Epithelial cell of esophagus (primary cell): ENCODE results near the gene FLT3.

Experiments used
- DNase-seq: peaks from one replicate; pipeline ENCODE4 v3.0.0; 2010; ENCODE audit warnings: low read depth
- H3K4me3 ChIP-seq: 2 replicates; pipeline ENCODE4 v1.5.1; 2011; ENCODE audit warnings: mild to moderate bottlenecking, low read length, control low read depth
- TF ChIP-seq, protein P1 (sequence below): IDR thresholded peaks from 2 replicates; pipeline ENCODE4 v1.5.1; 2011; ENCODE audit warnings: low read depth, mild to moderate bottlenecking, low read length, control low read depth, inconsistent platforms; ENCODE audit not compliant: insufficient read depth; ENCODE audit errors: missing control alignments

The FLT3 gene

DNA sequence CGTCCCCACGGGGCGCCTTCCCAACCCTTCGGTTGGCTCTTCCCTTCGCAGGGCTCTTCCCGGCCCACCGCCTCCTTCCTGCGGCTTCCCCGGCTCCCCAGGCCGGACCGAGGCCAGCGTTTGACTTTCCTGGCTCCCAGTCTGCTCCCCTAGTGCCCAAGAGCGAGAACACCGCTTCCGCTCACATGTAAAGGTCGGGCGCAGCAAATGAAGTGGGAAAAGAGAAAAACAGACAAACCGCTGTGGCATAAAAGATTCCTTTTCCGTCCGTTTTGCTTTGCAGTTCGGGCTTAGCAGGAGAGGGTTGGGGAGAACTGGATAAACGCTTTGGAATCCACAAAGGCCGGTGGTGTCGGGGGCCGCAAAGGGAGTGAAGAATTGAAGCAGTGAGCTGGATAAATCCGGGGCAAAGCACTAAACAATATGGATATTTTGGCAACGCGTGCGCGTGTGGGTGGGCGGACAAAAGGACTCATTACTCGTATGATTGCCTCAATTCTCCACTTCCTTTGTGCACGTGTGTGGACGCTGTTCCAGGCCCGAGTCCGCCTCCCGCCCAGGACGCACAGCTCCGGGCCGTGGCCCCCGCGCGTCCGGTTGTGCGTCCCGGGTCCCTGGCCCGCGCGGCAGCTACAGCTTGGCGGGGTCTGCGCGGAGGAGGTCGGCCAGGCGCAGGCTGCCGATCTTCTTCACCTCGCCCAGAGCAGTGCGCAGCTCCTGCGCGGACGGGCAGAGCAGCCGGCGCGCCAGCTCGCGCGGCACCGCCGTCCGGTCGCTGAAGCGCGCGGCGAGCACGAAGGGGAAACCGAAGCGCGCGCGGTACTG lies 122.7 kb downstream of the FLT3 start:
- H3K4me3 ChIP-seq = no peak overlapping the region
- TF ChIP-seq, protein P1, sequence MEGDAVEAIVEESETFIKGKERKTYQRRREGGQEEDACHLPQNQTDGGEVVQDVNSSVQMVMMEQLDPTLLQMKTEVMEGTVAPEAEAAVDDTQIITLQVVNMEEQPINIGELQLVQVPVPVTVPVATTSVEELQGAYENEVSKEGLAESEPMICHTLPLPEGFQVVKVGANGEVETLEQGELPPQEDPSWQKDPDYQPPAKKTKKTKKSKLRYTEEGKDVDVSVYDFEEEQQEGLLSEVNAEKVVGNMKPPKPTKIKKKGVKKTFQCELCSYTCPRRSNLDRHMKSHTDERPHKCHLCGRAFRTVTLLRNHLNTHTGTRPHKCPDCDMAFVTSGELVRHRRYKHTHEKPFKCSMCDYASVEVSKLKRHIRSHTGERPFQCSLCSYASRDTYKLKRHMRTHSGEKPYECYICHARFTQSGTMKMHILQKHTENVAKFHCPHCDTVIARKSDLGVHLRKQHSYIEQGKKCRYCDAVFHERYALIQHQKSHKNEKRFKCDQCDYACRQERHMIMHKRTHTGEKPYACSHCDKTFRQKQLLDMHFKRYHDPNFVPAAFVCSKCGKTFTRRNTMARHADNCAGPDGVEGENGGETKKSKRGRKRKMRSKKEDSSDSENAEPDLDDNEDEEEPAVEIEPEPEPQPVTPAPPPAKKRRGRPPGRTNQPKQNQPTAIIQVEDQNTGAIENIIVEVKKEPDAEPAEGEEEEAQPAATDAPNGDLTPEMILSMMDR = no peak
- no peak for DNase-seq

DNA sequence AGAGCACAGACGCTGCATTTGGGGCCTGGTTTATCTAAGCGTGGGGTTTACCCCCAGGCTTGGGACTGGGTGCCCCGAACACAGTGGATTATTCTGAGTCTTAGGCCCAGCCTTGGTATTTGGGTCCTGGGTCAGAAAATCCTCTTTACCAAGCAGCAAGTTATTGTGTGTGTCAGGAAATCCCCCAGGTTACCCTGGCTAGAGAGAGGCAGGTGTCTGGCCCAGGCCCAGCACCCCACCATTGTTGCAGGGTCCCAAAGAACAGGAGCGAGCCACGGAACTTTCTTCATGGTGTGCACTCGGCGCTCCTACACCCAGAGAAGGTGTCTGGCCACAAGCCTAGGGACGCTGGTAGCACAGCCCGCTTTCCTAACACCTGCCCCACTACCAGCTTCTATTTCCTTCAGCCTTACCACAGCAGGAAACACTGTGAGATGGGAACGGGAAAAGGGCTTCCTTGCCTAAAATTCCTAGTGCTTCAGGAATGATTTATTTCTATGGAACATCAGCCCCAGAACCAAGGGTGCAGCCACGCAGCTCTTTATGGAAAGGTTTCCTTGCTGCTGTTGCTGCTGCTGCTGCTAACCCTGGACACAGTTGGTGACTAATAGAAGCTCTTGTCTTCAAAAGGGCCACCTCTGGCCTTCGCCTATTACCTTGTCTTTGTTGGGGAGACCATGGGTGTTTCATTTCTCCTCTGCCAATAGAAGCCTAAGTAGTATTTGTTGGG lies 123.8 kb downstream of the FLT3 start:
- TF ChIP-seq, protein P1 = no peak
- DNase-seq = no peak
- no peak overlapping the region for H3K4me3 ChIP-seq

DNA sequence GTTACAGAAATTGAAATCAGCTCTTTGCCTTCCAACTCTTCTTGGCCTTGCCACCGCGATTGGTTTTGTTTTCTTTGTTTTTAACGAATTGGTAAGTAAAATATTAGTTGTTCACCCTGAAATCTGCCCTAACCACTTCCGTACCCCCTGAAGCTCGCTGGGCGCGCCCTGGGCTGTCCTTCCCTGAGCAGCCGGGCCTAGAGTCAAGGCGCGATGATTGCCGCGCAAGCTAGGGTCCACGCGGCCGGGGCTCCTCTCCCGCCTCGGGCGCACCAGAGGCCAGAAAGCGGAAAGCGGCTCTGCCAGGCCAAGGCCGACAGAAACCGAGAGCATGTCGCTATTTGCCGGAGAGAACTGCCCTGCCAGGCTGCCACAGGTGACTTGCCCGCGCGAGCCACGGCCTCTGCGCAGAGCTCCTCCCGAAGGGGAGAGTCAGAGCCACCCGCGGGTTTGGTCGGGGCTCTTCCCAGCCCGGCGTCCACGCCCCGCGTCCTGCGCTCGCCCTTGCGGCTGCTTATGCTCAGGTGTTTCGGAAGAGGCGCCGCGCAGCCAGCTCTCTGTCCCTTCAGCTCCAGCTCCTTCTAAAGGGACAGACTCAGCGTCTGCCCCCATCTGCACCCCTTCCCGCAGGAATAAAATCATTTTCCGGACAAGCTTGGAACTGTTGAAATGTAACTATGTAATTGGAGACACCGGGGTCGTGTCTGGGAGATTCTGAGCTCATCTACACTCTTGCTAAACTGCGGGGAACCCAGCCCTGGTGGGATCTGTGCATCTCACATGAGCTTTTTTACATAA lies 124.6 kb downstream of the FLT3 start:
- no peak for DNase-seq
- no peak overlapping the region for H3K4me3 ChIP-seq
- TF ChIP-seq, protein P1 = no peak

DNA sequence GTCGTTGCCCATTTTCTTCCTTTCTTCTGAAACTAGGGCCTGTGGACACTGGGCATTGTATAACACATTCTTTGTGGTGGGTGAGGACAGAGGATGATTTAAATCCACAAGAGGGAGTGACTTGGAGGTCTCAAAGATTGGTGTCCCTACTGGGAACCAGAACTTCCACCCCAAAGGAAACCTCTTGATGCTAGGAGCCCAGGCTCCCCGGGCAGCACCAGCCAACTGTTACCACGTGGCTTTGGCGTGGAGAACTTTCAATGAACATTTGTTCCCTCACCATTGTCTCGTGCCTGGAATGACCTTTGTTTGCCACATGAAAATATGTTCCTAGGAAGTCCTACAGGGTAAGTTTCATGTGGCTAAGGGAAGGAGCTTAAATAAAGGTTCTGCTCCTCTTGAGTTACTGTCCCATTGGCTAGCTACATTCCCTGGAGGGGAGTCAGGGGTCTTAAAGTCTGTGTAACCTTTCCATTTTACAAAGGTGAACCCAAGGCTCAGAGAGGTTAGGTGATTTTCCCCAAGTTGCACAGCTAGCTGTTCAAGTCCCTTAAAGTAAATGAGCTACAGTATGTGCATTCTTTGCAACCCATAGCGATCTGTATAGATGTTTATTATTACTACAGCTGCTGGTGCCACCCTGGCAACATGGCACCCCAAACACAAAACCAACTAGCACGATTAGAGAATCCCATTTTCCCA lies 126.3 kb downstream of the FLT3 start:
- DNase-seq = no peak
- H3K4me3 ChIP-seq = no peak overlapping the region
- TF ChIP-seq, protein P1 = no peak

DNA sequence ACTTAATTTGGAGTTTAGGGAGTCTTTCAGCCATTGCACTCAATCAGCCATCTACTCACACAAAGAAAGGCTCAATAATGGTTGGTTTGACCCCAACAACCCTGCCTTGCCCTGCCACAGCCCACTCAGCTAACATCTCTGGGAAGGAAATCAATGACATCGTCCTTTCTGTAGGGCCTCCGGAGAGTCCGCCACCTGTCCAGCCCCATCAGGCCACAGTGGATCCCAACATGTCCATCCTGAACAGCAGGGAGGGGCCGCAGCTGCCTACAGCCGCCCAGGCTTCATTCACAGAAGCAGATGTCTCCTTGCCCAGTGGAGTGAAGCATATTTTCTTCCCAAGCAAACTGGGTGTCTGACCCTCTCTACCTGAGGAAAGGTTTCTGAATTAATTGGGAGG lies 127.1 kb downstream of the FLT3 start:
- DNase-seq = no peak
- H3K4me3 ChIP-seq = no peak overlapping the region
- TF ChIP-seq, protein P1 = no peak

DNA sequence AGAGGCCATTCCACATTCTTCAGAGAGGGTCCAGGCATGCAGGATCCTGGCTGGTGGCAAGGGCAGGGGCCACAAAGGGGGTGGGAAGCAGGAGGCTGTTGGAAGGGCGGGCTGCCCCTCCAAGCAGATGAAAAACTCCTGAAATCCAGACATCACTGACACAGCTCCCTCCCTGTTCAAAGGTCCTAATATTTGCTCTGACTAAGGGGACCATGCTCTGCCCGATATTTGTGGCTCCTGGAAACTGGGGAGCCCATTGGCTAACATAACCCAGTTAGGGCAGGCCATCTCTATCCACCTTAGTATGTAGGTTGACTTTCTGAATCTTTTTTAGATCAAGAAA lies 127.9 kb downstream of the FLT3 start:
- DNase-seq = no peak
- no peak overlapping the region for H3K4me3 ChIP-seq
- TF ChIP-seq, protein P1 = no peak
